ENCODE measurements around the gene XYLT1. TPM values are rescaled to one million over a fixed set of nuclear protein-coding genes. Genes with fewer than 3 reads are reported as not detected.
A peak's percentile ranks its signal among the peaks of the same experiment; 100 is the strongest.

XYLT1 gene
- total and polyA plus RNA-seq, 2 of the 13 experiments (the other 11 are each of a cell fraction or from before 2014, with no cell fraction given), result not detected

GRCh38 chr16:17270683-17271109, 200.1 kb downstream of the XYLT1 start:
- H3K9ac ChIP-seq (ENCODE audit: insufficient read depth, low read depth, low read length), result no peak overlapping the region
- CTCF ChIA-PET (ENCODE audit: low intra/inter-chr PET ratio, low total read pairs), result no interaction called here
- POLR2A ChIA-PET, result no interaction called here
- ATAC-seq (no peak), FAIRE-seq (no peak), DNase-seq (ENCODE audit: low spot score) (no peak)
- no peaks in the 10 kb centered on the region for H3K79me2 ChIP-seq (ENCODE audit: insufficient read depth, low read length)
- in situ Hi-C loops (cut with HindIII; ENCODE audit: extremely low pct_ligation_motif_present, low pct_unique_long_range_greater_than_20kb), result loop anchor here (10.0 kb wide), 1 partner anchor 194 kb away; no protein-coding TSS in a partner anchor
- no peaks in the 10 kb centered on the region for H3K9me3 ChIP-seq (ENCODE audit: low read length)
- peaks cover 29% of the 10 kb centered on the region for H3K4me1 ChIP-seq (ENCODE audit: insufficient read depth, low read length)
- TF ChIP-seq YEATS2 (CRISPR knock-in tag; IDR thresholded peaks at IDR 0.05; ENCODE audit: borderline replicate concordance), result no peak
- peak; percentile 26; the same call in 1 of the 2 replicates for TF ChIP-seq ZBTB40 (IDR thresholded peaks at IDR 0.05)
- peak; percentile 94; the same call in 1 of the 2 replicates for TF ChIP-seq ZBTB40 (CRISPR knock-in tag; IDR thresholded peaks at IDR 0.05)
- TF ChIP-seq KDM5B (CRISPR knock-in tag; IDR thresholded peaks at IDR 0.05; ENCODE audit: borderline replicate concordance), result 0 out of 2 replicates have a peak, but pooled peaks have one; percentile 7
- TF ChIP-seq SETDB1 (CRISPR knock-in tag; IDR thresholded peaks at IDR 0.05; ENCODE audit: borderline replicate concordance), result 0 out of 2 replicates have a peak, but pooled peaks have one; percentile 32
- 0 out of 2 replicates have a peak, but pooled peaks have one; percentile 33 for TF ChIP-seq ZNF75D (CRISPR knock-in tag; IDR thresholded peaks at IDR 0.05; ENCODE audit: borderline replicate concordance)
- H2AFZ ChIP-seq (ENCODE audit: low read length), result no peak overlapping the region
- H3K4me3 ChIP-seq (replicated peaks in 1 of 3; ENCODE audit: insufficient read depth in 1 of 3, low read depth in 2 of 3, low read length in 3 of 3), result no peak overlapping the region
- BruUV-seq (replicated peaks), result no TSS peak
- H4K20me1 ChIP-seq (ENCODE audit: insufficient read depth, low read length), result no peaks in the 10 kb centered on the region
- no peak overlapping the region for H3K4me2 ChIP-seq (ENCODE audit: low read depth, low read length)
- no peaks in the 10 kb centered on the region; a peak in 1 of 5 replicates for H3K27me3 ChIP-seq (ENCODE audit: control insufficient read depth in 1 of 2, insufficient read depth in 2 of 2, low read length in 2 of 2)
- intact Hi-C loops (cut with micrococcal nuclease; ENCODE audit: unreplicated experiment), result no loop called here
- no peak overlapping the region for H3K27ac ChIP-seq (ENCODE audit: extremely low read length, insufficient read depth, low read length)
- no peaks in the 10 kb centered on the region for H3K36me3 ChIP-seq (replicated peaks in 1 of 2; ENCODE audit: control insufficient read depth in 1 of 2, insufficient read depth in 2 of 2, low read length in 2 of 2)
- WGBS (ENCODE audit: low lambda C conversion rate), result 33% methylated on average over 6 of the region's 6 CpGs

Measured in HepG2 (cell line).